Osteoblast (primary cell): ENCODE data around the gene TRMT112. TPM values are rescaled to one million over a fixed set of nuclear protein-coding genes. Genes with fewer than 3 reads are reported as not detected.
A peak's percentile ranks its signal among the peaks of the same experiment; 100 is the strongest.

Source experiments
- DNase-seq: peaks from one replicate; pipeline ENCODE4 v3.0.0; 2011; ENCODE audit warnings: low spot score, mixed read lengths; ENCODE audit not compliant: insufficient read length; ENCODE audit errors: missing footprints
- H2AFZ ChIP-seq: 2 replicates; pipeline ENCODE4 v1.6.0; 2011; ENCODE audit warnings: mild to moderate bottlenecking, low read length
- H3K27ac ChIP-seq: 2 replicates; pipeline ENCODE4 v1.5.1; 2011; ENCODE audit warnings: mild to moderate bottlenecking, low read depth, low read length, moderate library complexity
- H3K27me3 ChIP-seq: 2 replicates; pipeline ENCODE4 v1.6.0; 2012; ENCODE audit warnings: mild to moderate bottlenecking, control low read depth, inconsistent platforms, low read length, moderate library complexity; ENCODE audit not compliant: insufficient read depth
- H3K36me3 ChIP-seq: 2 replicates; pipeline ENCODE4 v1.5.1; 2011; ENCODE audit warnings: mild to moderate bottlenecking, low read length, control low read depth, moderate library complexity; ENCODE audit not compliant: insufficient read depth
- H3K4me1 ChIP-seq: 2 replicates; pipeline ENCODE4 v1.5.1; 2011; ENCODE audit warnings: mild to moderate bottlenecking, low read length, control low read depth, moderate library complexity; ENCODE audit not compliant: insufficient read depth
- H3K4me2 ChIP-seq: 2 replicates; pipeline ENCODE4 v1.6.0; 2011; ENCODE audit warnings: mild to moderate bottlenecking, low read length; ENCODE audit not compliant: insufficient read depth
- H3K4me3 ChIP-seq: fragments of 200-600 bp; sonication (generic); 3 replicates; pipeline ENCODE4 v1.5.1; 2012; ENCODE audit warnings: mild to moderate bottlenecking, low read length, inconsistent platforms; ENCODE audit not compliant: insufficient read depth
- H3K79me2 ChIP-seq: 2 replicates; pipeline ENCODE4 v1.6.0; 2012; ENCODE audit warnings: mild to moderate bottlenecking, low read length, control low read depth, inconsistent platforms; ENCODE audit not compliant: insufficient read depth
- H3K9me3 ChIP-seq: 2 replicates; pipeline ENCODE4 v1.5.1; 2011; ENCODE audit warnings: low read depth, low read length, control low read depth
- H4K20me1 ChIP-seq: 2 replicates; pipeline ENCODE4 v1.6.0; 2012; ENCODE audit warnings: mild to moderate bottlenecking, low read length, control low read depth; ENCODE audit not compliant: insufficient read depth
- total RNA-seq: library from RNA; depleted of rRNA; stranded (reverse); fragments of >200 nt; gene quantifications from 2 replicates; pipeline ENCODE4 v1.2.3, GENCODE V29; 2012
- TF ChIP-seq, protein P1 (sequence below): IDR thresholded peaks from 2 replicates; pipeline ENCODE4 v1.5.1; 2011; ENCODE audit warnings: mild to moderate bottlenecking, low read depth, low read length, moderate library complexity; ENCODE audit errors: extremely low read depth

The TRMT112 gene
- total RNA-seq, 1 donor = 123 TPM

DNA sequence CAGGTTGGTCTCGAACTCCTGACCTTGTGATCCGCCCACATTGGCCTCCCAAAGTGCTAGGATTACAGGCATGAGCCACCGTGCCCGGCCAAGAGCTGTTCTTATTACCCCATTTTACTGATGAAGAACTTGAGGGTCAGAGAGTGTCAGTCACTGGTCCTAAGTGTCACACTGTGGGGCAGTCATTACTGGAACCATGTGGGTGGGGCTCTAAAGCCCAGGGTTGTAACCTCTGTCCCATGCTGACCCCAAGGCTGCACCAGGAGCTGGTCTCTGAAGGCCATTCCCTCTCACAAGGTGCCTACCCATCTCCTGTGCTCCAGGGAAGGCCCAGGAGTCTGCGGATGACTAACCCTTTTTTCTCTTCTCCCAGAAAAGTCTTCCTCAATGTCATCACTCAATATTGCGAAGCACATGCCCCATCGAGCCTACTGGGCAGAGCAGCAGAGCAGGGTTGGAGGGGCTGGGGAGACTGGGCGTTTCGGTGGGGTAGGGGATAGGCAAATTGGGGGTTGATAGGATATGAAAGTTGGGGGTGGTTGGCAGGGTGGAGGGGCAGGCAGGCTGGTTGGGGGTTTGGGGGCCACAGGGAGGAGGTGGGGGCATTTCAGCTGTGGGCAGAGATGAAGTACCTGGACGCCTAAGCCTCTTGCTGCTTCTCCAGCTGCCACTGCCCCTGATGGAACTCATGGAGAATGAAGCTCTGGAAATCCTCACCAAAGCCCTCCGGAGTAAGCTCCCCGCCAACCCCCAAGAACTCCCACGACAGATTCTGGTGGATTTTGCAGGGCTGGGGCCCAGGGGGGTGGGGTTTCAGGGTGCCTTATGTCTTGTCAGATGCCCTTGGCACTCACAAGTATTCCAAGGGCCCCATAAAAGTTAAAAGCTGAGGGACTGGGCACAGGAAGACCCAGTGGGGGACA, 14.0 kb downstream of the TRMT112 start:
- peaks cover 4% of the 10 kb centered on the region for H4K20me1 ChIP-seq
- no peak overlapping the region for H3K4me2 ChIP-seq
- H3K36me3 ChIP-seq = no peaks in the 10 kb centered on the region
- no peaks in the 10 kb centered on the region for H3K9me3 ChIP-seq
- DNase-seq = peak; percentile 73
- peaks cover 26% of the 10 kb centered on the region for H3K27me3 ChIP-seq
- peaks cover 13% of the 10 kb centered on the region for H3K79me2 ChIP-seq
- H2AFZ ChIP-seq = no peak overlapping the region
- peaks cover 21% of the 10 kb centered on the region for H3K4me1 ChIP-seq
- no peak overlapping the region for H3K4me3 ChIP-seq
- H3K27ac ChIP-seq = no peak overlapping the region
- TF ChIP-seq, protein P1, sequence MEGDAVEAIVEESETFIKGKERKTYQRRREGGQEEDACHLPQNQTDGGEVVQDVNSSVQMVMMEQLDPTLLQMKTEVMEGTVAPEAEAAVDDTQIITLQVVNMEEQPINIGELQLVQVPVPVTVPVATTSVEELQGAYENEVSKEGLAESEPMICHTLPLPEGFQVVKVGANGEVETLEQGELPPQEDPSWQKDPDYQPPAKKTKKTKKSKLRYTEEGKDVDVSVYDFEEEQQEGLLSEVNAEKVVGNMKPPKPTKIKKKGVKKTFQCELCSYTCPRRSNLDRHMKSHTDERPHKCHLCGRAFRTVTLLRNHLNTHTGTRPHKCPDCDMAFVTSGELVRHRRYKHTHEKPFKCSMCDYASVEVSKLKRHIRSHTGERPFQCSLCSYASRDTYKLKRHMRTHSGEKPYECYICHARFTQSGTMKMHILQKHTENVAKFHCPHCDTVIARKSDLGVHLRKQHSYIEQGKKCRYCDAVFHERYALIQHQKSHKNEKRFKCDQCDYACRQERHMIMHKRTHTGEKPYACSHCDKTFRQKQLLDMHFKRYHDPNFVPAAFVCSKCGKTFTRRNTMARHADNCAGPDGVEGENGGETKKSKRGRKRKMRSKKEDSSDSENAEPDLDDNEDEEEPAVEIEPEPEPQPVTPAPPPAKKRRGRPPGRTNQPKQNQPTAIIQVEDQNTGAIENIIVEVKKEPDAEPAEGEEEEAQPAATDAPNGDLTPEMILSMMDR = no peak

DNA sequence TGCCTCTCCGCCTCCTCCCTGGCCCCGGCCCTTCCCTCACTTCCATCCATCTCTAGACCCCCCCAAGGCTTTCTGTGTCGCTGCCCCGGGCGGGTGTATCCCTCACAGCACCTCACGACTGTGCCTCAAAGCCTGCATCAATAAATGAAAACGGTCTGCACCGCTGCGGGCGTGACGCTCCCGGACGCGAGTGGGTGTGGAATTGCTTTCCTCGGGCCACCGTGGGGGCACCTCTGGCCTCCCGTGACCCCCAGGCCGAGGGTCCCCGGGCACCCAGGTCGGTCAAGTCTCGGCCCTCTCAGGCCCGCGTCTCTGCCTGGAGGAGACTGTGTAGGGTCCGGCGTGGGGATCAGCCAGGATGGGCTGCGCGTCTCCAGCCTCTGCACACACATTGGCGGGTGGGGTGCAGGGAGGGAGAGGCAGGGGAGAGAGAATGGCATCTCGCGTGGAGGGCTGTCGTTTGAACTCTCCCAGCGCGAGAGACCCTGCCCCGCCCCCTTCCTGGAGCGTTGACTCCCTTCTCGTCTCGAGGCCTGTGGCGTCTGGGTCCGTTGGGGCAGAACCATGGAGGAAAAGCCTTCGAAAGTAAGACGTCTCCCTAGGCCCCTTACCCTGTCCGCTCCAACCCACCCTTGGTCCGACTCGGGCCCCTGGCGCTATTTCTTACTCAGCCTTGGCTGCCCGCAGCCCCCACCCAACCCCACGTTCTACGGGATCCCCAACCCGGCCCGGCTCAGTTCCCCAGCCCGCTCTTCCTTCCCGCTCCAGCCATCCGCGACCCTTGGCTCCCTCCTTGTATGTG, 17.3 kb downstream of the TRMT112 start, which contains the start of gene CATSPERZ:
CATSPERZ (plus strand) TSS at position 512 of the 802 bp plus-strand sequence; CDS start at position 565, 53 bp downstream.
- peak; percentile 72 for DNase-seq
- Histone ChIP-seq H3K4me1 (peaks cover 15% of the 10 kb centered on the region), H3K9me3 (no peaks in the 10 kb centered on the region), H2AFZ (peak within 1 kb of the TSS; percentile 76), H3K27me3 (peaks cover 59% of the 10 kb centered on the region), H3K27ac (no peak within 1 kb of the TSS), H3K4me3 (peak within 1 kb of the TSS; percentile 64), H4K20me1 (no peaks in the 10 kb centered on the region), H3K4me2 (peak within 1 kb of the TSS; percentile 74), H3K36me3 (no peaks in the 10 kb centered on the region), H3K79me2 (no peaks in the 10 kb centered on the region)
- TF ChIP-seq, protein P1 = no peak

- peak; percentile 94 for DNase-seq
These were observed 18.2 kb downstream of the TRMT112 start for GRCh38 chr11:64298966-64299846.

More at GRCh38 chr11:64298966-64299846, 18.2 kb downstream of the TRMT112 start:
- Histone ChIP-seq H3K4me2 (peak overlapping the region; percentile 74), H3K4me3 (peak overlapping the region; percentile 64), H3K9me3 (no peaks in the 10 kb centered on the region), H3K79me2 (no peaks in the 10 kb centered on the region), H3K36me3 (no peaks in the 10 kb centered on the region), H3K27ac (no peak overlapping the region), H3K4me1 (peaks cover 10% of the 10 kb centered on the region), H3K27me3 (peaks cover 67% of the 10 kb centered on the region), H4K20me1 (no peaks in the 10 kb centered on the region), H2AFZ (peak overlapping the region; percentile 76)
- TF ChIP-seq, protein P1 = no peak
